ENCODE results near the gene CA12. TPM values are rescaled to one million over a fixed set of nuclear protein-coding genes. Genes with fewer than 3 reads are reported as not detected.

CA12 gene
- total and polyA plus RNA-seq, 4 donors: 0.07 to 5.1 (median 1.5) TPM

- no peak overlapping the region for H3K27ac ChIP-seq (ENCODE audit: low read depth in 1 of 2, low read length in 2 of 2)
- TF ChIP-seq GABPA (IDR thresholded peaks at IDR 0.05 in 1 of 2, conservative IDR thresholded peaks at IDR 0.05 in 1 of 2): no peak
- DNase-seq (ENCODE audit: low spot score): no peak
- WGBS: 90% methylated on average over 3 of the region's 3 CpGs
- no peaks in the 10 kb centered on the region for H3K9me3 ChIP-seq (ENCODE audit: control insufficient read depth in 4 of 4, low read length in 3 of 4)
- H3K9ac ChIP-seq (ENCODE audit: low read depth in 1 of 2, low read length in 2 of 2): no peak overlapping the region
- no peak overlapping the region for H3K4me3 ChIP-seq (ENCODE audit: low read depth in 1 of 3, low read length in 3 of 3)
- peaks cover 0 to 2% (median 1%) of the 10 kb centered on the region in 4 donors for H3K4me1 ChIP-seq (ENCODE audit: control insufficient read depth in 4 of 4, insufficient read depth in 4 of 4, low read length in 3 of 4)
- H3K36me3 ChIP-seq (ENCODE audit: control insufficient read depth in 4 of 4, insufficient read depth in 3 of 4, low read depth in 1 of 4, low read length in 3 of 4): no peaks in the 10 kb centered on the region
- no peaks in the 10 kb centered on the region for H3K27me3 ChIP-seq (ENCODE audit: control insufficient read depth in 4 of 4, insufficient read depth in 4 of 4, low read length in 3 of 4)
Measured at GRCh38 chr15:63292241-63292640, 89.4 kb downstream of the CA12 start.

GRCh38 chr15:63291507-63291906 is 90.1 kb downstream of the CA12 start:
- Histone ChIP-seq H3K4me1 (ENCODE audit: control insufficient read depth in 4 of 4, insufficient read depth in 4 of 4, low read length in 3 of 4) (peaks cover 0 to 2% (median 1%) of the 10 kb centered on the region in 4 donors), H3K4me3 (ENCODE audit: low read depth in 1 of 3, low read length in 3 of 3) (no peak overlapping the region), H3K27ac (ENCODE audit: low read depth in 1 of 2, low read length in 2 of 2) (no peak overlapping the region), H3K9ac (ENCODE audit: low read depth in 1 of 2, low read length in 2 of 2) (no peak overlapping the region), H3K9me3 (ENCODE audit: control insufficient read depth in 4 of 4, low read length in 3 of 4) (no peaks in the 10 kb centered on the region), H3K27me3 (ENCODE audit: control insufficient read depth in 4 of 4, insufficient read depth in 4 of 4, low read length in 3 of 4) (no peaks in the 10 kb centered on the region), H3K36me3 (ENCODE audit: control insufficient read depth in 4 of 4, insufficient read depth in 3 of 4, low read depth in 1 of 4, low read length in 3 of 4) (no peaks in the 10 kb centered on the region)
- peak; percentile 13 for TF ChIP-seq NR2F2 (IDR thresholded peaks at IDR 0.05)
- TF ChIP-seq FOXA1 (IDR thresholded peaks at IDR 0.05): no peak
- no peak for DNase-seq (ENCODE audit: low spot score)

- WGBS: 1% methylated on average over 4 of the region's 4 CpGs
- no peaks in the 10 kb centered on the region for H3K9me3 ChIP-seq (ENCODE audit: control insufficient read depth in 4 of 4, low read length in 3 of 4)
- no peak overlapping the region for H3K4me3 ChIP-seq (ENCODE audit: low read depth in 1 of 3, low read length in 3 of 3)
- no peaks in the 10 kb centered on the region for H3K36me3 ChIP-seq (ENCODE audit: control insufficient read depth in 4 of 4, insufficient read depth in 3 of 4, low read depth in 1 of 4, low read length in 3 of 4)
- peaks cover 0 to 2% (median 0%) of the 10 kb centered on the region in 4 donors for H3K4me1 ChIP-seq (ENCODE audit: control insufficient read depth in 4 of 4, insufficient read depth in 4 of 4, low read length in 3 of 4)
- H3K9ac ChIP-seq (ENCODE audit: low read depth in 1 of 2, low read length in 2 of 2): no peak overlapping the region
- DNase-seq (ENCODE audit: low spot score): no peak
- H3K27ac ChIP-seq (ENCODE audit: low read depth in 1 of 2, low read length in 2 of 2): no peak overlapping the region
- TF ChIP-seq, protein P1, sequence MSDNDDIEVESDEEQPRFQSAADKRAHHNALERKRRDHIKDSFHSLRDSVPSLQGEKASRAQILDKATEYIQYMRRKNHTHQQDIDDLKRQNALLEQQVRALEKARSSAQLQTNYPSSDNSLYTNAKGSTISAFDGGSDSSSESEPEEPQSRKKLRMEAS (IDR thresholded peaks at IDR 0.05): no peak
- TF ChIP-seq, protein P2, sequence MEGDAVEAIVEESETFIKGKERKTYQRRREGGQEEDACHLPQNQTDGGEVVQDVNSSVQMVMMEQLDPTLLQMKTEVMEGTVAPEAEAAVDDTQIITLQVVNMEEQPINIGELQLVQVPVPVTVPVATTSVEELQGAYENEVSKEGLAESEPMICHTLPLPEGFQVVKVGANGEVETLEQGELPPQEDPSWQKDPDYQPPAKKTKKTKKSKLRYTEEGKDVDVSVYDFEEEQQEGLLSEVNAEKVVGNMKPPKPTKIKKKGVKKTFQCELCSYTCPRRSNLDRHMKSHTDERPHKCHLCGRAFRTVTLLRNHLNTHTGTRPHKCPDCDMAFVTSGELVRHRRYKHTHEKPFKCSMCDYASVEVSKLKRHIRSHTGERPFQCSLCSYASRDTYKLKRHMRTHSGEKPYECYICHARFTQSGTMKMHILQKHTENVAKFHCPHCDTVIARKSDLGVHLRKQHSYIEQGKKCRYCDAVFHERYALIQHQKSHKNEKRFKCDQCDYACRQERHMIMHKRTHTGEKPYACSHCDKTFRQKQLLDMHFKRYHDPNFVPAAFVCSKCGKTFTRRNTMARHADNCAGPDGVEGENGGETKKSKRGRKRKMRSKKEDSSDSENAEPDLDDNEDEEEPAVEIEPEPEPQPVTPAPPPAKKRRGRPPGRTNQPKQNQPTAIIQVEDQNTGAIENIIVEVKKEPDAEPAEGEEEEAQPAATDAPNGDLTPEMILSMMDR (IDR thresholded peaks at IDR 0.05; ENCODE audit: low read depth, low read length, missing input control): peak; percentile 71
- TF ChIP-seq SP1 (IDR thresholded peaks at IDR 0.05) (no peak), ATF3 (IDR thresholded peaks at IDR 0.05) (no peak), YY1 (IDR thresholded peaks at IDR 0.05) (no peak), RAD21 (IDR thresholded peaks at IDR 0.05) (peak; percentile 93 to 96)
- no peaks in the 10 kb centered on the region for H3K27me3 ChIP-seq (ENCODE audit: control insufficient read depth in 4 of 4, insufficient read depth in 4 of 4, low read length in 3 of 4)
Measured at GRCh38 chr15:63288778-63289378, 92.8 kb downstream of the CA12 start.

GRCh38 chr15:63288342-63288741 is 93.3 kb downstream of the CA12 start:
- H3K27ac ChIP-seq (ENCODE audit: low read depth in 1 of 2, low read length in 2 of 2): no peak overlapping the region

More at GRCh38 chr15:63288342-63288741, 93.3 kb downstream of the CA12 start:
- no peak for DNase-seq (ENCODE audit: low spot score)
- no peak overlapping the region for H3K4me3 ChIP-seq (ENCODE audit: low read depth in 1 of 3, low read length in 3 of 3)
- no peaks in the 10 kb centered on the region for H3K27me3 ChIP-seq (ENCODE audit: control insufficient read depth in 4 of 4, insufficient read depth in 4 of 4, low read length in 3 of 4)
- no peaks in the 10 kb centered on the region for H3K9me3 ChIP-seq (ENCODE audit: control insufficient read depth in 4 of 4, low read length in 3 of 4)
- TF ChIP-seq ATF3 (IDR thresholded peaks at IDR 0.05): no peak
- no peak for TF ChIP-seq HNF4G (IDR thresholded peaks at IDR 0.05)
- no peak for TF ChIP-seq RAD21 (IDR thresholded peaks at IDR 0.05)
- TF ChIP-seq, protein P1 (IDR thresholded peaks at IDR 0.05): no peak
- TF ChIP-seq, protein P2 (IDR thresholded peaks at IDR 0.05; ENCODE audit: low read depth, low read length, missing input control): no peak
- no peak for TF ChIP-seq SP1 (IDR thresholded peaks at IDR 0.05)
- TF ChIP-seq RXRA (IDR thresholded peaks at IDR 0.05): no peak
- no peak for TF ChIP-seq YY1 (IDR thresholded peaks at IDR 0.05)
- no peak for TF ChIP-seq TAF1 (conservative IDR thresholded peaks at IDR 0.05)
- TF ChIP-seq, protein P3, sequence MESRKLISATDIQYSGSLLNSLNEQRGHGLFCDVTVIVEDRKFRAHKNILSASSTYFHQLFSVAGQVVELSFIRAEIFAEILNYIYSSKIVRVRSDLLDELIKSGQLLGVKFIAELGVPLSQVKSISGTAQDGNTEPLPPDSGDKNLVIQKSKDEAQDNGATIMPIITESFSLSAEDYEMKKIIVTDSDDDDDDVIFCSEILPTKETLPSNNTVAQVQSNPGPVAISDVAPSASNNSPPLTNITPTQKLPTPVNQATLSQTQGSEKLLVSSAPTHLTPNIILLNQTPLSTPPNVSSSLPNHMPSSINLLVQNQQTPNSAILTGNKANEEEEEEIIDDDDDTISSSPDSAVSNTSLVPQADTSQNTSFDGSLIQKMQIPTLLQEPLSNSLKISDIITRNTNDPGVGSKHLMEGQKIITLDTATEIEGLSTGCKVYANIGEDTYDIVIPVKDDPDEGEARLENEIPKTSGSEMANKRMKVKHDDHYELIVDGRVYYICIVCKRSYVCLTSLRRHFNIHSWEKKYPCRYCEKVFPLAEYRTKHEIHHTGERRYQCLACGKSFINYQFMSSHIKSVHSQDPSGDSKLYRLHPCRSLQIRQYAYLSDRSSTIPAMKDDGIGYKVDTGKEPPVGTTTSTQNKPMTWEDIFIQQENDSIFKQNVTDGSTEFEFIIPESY (IDR thresholded peaks at IDR 0.05): no peak
- no peak for TF ChIP-seq JUND (IDR thresholded peaks at IDR 0.05)
- H3K4me1 ChIP-seq (ENCODE audit: control insufficient read depth in 4 of 4, insufficient read depth in 4 of 4, low read length in 3 of 4): peaks cover 0 to 2% (median 0%) of the 10 kb centered on the region in 4 donors
- no peaks in the 10 kb centered on the region for H3K36me3 ChIP-seq (ENCODE audit: control insufficient read depth in 4 of 4, insufficient read depth in 3 of 4, low read depth in 1 of 4, low read length in 3 of 4)
- 74% methylated on average over 1 of the region's 1 CpG for WGBS
- no peak overlapping the region for H3K9ac ChIP-seq (ENCODE audit: low read depth in 1 of 2, low read length in 2 of 2)
